Immature natural killer cell (primary cell): ENCODE results near the gene SERBP1. TPM values are rescaled to one million over a fixed set of nuclear protein-coding genes. Genes with fewer than 3 reads are reported as not detected.

Experiments used
- DNase-seq, 3 donors: peaks; one replicate each; pipeline ENCODE4 v3.0.0; 2022; ENCODE audit warnings: mixed read lengths in 1 of 3
- H3K27ac Mint-ChIP-seq, 6 donors: one replicate each; pipeline ENCODE4 v1.8.0; 2020; ENCODE audit warnings: mixed read lengths in 6 of 6, mild to moderate bottlenecking in 5 of 6, inconsistent platforms in 4 of 6, moderate library complexity in 3 of 6
- H3K27me3 Mint-ChIP-seq, 3 donors: one replicate each; pipeline ENCODE4 v1.8.0; 2020 to 2021; ENCODE audit warnings: low read depth in 3 of 3, mild to moderate bottlenecking in 3 of 3, mixed read lengths in 3 of 3, moderate library complexity in 3 of 3, inconsistent platforms in 1 of 3
- H3K36me3 Mint-ChIP-seq, 3 donors: one replicate each; pipeline ENCODE4 v1.8.0; 2020; ENCODE audit warnings: mixed read lengths in 3 of 3, inconsistent platforms in 2 of 3, mild to moderate bottlenecking in 2 of 3
- H3K4me1 Mint-ChIP-seq, 2 donors: one replicate each; pipeline ENCODE4 v1.8.0; 2020; ENCODE audit warnings: inconsistent platforms in 2 of 2, mild to moderate bottlenecking in 2 of 2, mixed read lengths in 2 of 2, moderate library complexity in 1 of 2
- H3K4me3 Mint-ChIP-seq, 5 donors: one replicate each; pipeline ENCODE4 v1.8.0; 2020; ENCODE audit warnings: mild to moderate bottlenecking in 5 of 5, mixed read lengths in 5 of 5, inconsistent platforms in 3 of 5, moderate library complexity in 3 of 5
- H3K9me3 Mint-ChIP-seq, 6 donors: one replicate each; pipeline ENCODE4 v1.8.0; 2020; ENCODE audit warnings: mild to moderate bottlenecking in 6 of 6, mixed read lengths in 6 of 6, inconsistent platforms in 4 of 6, moderate library complexity in 3 of 6
- polyA plus RNA-seq, 3 donors: library from polyadenylated mRNA; unstranded; fragments of 300-500 nt; fragmentation: Illumina TruSeq; gene quantifications; one replicate each; pipeline ENCODE4 v1.2.3, GENCODE V29; 2021

The SERBP1 gene
- polyA plus RNA-seq, 3 donors from 2014 or later = 92.1 to 162 (median 125) TPM

GRCh38 chr1:67390041-67390887, 39.9 kb downstream of the SERBP1 start:
- H3K9me3 Mint-ChIP-seq = no peaks in the 10 kb centered on the region
- no peak overlapping the region for H3K4me3 Mint-ChIP-seq
- H3K27me3 Mint-ChIP-seq = peaks cover 0 to 3% (median 0%) of the 10 kb centered on the region in 3 donors
- peaks cover 5 to 38% (median 30%) of the 10 kb centered on the region in 3 donors for H3K36me3 Mint-ChIP-seq
- H3K4me1 Mint-ChIP-seq = peaks cover 0 to 7% of the 10 kb centered on the region in 2 donors
- DNase-seq = no peak
- H3K27ac Mint-ChIP-seq = peak overlapping the region in 2 of 6 donors; percentile 1 to 45

DNA sequence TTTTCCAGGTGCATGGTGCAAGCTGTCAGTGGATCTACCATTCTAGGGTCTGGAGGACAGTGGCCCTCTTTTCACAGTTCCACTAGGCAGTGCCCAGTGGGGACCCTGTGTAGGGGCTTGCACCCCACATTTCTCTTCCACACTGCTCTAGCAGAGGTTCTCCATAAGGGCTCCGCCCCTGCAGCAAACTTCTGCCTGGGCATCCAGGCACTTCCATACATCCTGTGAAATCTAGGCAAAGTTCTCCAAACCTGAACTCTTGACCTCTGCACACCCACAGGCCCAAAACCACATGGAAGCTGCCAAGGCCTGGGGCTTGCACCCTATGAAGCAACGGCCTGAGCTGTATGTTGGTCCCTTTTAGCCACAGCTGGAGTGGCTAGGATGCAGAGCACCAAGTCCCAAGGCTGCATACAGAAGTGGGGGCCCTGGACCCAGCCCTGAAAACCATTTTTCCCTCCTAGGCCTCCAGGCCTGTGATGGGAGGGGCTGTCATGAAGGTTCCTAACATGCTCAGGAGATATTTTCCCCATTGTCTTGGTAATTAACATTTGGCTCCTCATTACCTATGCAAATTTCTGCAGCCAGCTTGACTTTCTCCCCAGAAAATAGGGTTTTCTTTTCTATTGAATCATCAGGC, 46.1 kb downstream of the SERBP1 start:
- Mint-ChIP-seq H3K27ac (no peak overlapping the region), H3K27me3 (peaks cover 0 to 2% (median 0%) of the 10 kb centered on the region in 3 donors), H3K36me3 (peaks cover 30 to 60% (median 53%) of the 10 kb centered on the region in 3 donors), H3K9me3 (peaks cover 2 to 17% (median 6%) of the 10 kb centered on the region in 6 donors), H3K4me3 (no peak overlapping the region), H3K4me1 (no peaks in the 10 kb centered on the region)
- no peak for DNase-seq

DNA sequence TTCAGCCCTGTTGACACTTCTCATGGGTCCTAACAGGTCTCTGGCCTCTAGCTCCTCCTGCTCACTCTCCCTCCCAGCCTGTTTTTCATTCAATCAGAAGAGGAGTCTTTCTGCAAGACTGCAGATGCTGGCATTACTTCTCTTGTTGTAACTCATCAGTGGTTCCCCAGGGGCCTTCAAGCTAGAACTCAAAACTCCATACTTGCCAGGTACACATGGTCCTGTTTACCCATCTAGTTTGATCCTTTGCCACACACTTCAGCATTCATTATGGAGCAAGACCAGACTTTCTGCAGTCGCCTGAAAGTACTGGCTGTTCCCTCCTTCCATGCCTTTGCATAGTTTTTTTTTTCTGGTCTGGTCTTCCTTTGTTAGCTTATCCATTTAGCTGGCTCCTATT, 47.9 kb downstream of the SERBP1 start:
- DNase-seq = no peak
- peaks cover 0 to 2% (median 0%) of the 10 kb centered on the region in 3 donors for H3K27me3 Mint-ChIP-seq
- peak overlapping the region in 2 of 6 donors; percentile 6 to 50 for H3K27ac Mint-ChIP-seq
- peaks cover 2 to 17% (median 6%) of the 10 kb centered on the region in 6 donors for H3K9me3 Mint-ChIP-seq
- no peak overlapping the region for H3K4me3 Mint-ChIP-seq
- no peaks in the 10 kb centered on the region for H3K4me1 Mint-ChIP-seq
- peaks cover 30 to 56% (median 53%) of the 10 kb centered on the region in 3 donors for H3K36me3 Mint-ChIP-seq

DNA sequence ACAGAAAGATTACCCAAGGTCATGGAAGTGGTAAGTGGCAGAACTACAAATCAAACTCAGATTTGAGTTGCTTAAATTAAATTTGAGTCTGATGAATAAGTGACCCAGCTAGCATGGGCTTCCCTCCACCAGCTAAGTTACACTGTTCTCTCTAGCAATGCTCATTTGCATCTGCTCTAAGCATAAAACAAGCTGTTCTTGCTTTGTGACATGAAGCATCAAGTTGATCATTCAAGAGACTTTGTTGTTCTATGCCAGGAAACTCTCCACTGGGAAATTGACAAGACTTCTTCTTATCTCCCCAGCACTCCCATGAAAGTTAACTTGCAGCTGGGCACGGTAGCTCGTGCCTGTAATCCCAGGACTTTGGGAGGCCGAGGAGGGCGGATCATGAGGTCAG, 49.0 kb downstream of the SERBP1 start:
- H3K4me1 Mint-ChIP-seq = no peaks in the 10 kb centered on the region
- H3K27ac Mint-ChIP-seq = no peak overlapping the region
- H3K36me3 Mint-ChIP-seq = peaks cover 30 to 57% (median 55%) of the 10 kb centered on the region in 3 donors
- no peak for DNase-seq
- H3K27me3 Mint-ChIP-seq = peaks cover 0 to 2% (median 0%) of the 10 kb centered on the region in 3 donors
- peaks cover 2 to 17% (median 6%) of the 10 kb centered on the region in 6 donors for H3K9me3 Mint-ChIP-seq
- no peak overlapping the region for H3K4me3 Mint-ChIP-seq

GRCh38 chr1:67377253-67377652, 52.9 kb downstream of the SERBP1 start:
- H3K4me1 Mint-ChIP-seq = no peaks in the 10 kb centered on the region
- no peak for DNase-seq
- peaks cover 3 to 36% (median 21%) of the 10 kb centered on the region in 3 donors for H3K36me3 Mint-ChIP-seq
- peaks cover 0 to 1% (median 0%) of the 10 kb centered on the region in 3 donors for H3K27me3 Mint-ChIP-seq
- H3K27ac Mint-ChIP-seq = peak overlapping the region in 2 of 6 donors; percentile 35 to 40
- no peak overlapping the region for H3K4me3 Mint-ChIP-seq
- no peaks in the 10 kb centered on the region for H3K9me3 Mint-ChIP-seq

GRCh38 chr1:67376381-67376780, 53.8 kb downstream of the SERBP1 start:
- peaks cover 6 to 41% (median 24%) of the 10 kb centered on the region in 3 donors for H3K36me3 Mint-ChIP-seq
- H3K4me1 Mint-ChIP-seq = no peaks in the 10 kb centered on the region
- no peaks in the 10 kb centered on the region for H3K9me3 Mint-ChIP-seq
- no peaks in the 10 kb centered on the region for H3K27me3 Mint-ChIP-seq
- no peak overlapping the region for H3K4me3 Mint-ChIP-seq
- H3K27ac Mint-ChIP-seq = no peak overlapping the region
- no peak for DNase-seq

DNA sequence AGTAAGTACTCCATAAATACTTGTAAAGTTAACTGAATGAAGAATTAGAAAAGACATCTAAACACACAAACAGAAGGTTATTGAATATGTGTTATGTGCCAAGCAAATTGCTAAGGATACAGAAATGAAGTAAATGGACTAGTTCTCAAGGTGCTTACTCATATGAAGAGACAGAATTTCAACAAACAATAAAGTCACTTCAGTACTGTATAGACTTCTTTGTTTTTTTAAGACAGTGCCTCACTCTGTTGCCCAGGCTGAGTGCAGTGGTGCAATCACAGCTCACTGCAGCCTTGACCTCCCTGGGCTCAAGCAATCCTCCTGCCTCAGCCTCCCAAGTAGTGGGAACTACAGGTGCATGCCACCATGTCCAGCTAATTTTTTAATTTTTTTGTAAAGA, 57.3 kb downstream of the SERBP1 start:
- no peak for DNase-seq
- Mint-ChIP-seq H3K36me3 (peaks cover 6 to 44% (median 12%) of the 10 kb centered on the region in 3 donors), H3K9me3 (no peaks in the 10 kb centered on the region), H3K4me1 (no peaks in the 10 kb centered on the region), H3K27me3 (no peaks in the 10 kb centered on the region), H3K4me3 (no peak overlapping the region), H3K27ac (peak overlapping the region in 1 of 6 donors; percentile 34)

DNA sequence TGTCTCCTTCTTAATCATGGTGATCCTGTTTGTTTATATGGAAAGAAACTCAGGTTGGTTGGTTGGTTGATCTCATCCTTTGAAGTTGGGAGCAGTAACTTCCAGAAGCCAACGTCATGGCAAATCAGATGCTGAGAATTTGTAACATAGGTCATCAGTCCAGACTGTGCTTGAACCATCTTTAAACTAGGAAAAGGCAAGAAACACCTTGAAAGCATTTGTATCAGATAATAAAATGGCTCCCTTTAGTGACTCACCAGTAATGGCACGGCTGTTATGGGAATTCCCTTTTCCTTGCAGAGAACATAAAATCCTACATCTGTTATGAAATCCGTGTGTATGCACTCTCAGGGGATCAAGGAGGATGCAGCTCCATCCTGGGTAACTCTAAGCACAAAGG, 58.1 kb downstream of the SERBP1 start:
- Mint-ChIP-seq H3K36me3 (peaks cover 6 to 46% (median 12%) of the 10 kb centered on the region in 3 donors), H3K4me1 (no peaks in the 10 kb centered on the region), H3K27me3 (no peaks in the 10 kb centered on the region), H3K4me3 (no peak overlapping the region), H3K27ac (no peak overlapping the region), H3K9me3 (no peaks in the 10 kb centered on the region)
- DNase-seq = no peak

DNA sequence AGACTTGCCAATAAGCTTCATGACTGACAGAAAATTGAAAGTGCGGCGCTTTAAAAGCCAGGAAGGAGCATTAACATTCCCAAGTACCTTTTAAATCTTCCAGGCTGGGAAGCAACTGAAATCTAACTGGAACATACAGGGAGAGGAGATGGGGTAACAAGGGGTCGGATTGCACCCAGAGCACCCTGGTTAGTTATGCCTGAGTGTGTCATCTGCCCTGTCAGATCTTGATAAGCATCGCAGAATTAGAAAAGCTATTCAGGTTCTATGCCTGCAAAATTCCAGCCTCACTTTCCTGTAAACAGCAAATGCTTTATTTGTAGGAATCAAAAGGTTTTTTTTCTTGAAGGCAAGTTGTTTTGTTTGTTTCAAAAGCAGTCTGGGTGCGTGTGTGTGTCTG, 58.5 kb downstream of the SERBP1 start:
- DNase-seq = no peak
- Mint-ChIP-seq H3K9me3 (no peaks in the 10 kb centered on the region), H3K27me3 (no peaks in the 10 kb centered on the region), H3K4me3 (no peak overlapping the region), H3K36me3 (peaks cover 6 to 45% (median 14%) of the 10 kb centered on the region in 3 donors), H3K4me1 (no peaks in the 10 kb centered on the region), H3K27ac (peak overlapping the region in 1 of 6 donors; percentile 32)

GRCh38 chr1:67371043-67371442, 59.2 kb downstream of the SERBP1 start:
- no peaks in the 10 kb centered on the region for H3K9me3 Mint-ChIP-seq
- peaks cover 6 to 39% (median 12%) of the 10 kb centered on the region in 3 donors for H3K36me3 Mint-ChIP-seq
- H3K27ac Mint-ChIP-seq = peak overlapping the region in 1 of 6 donors; percentile 34
- DNase-seq = no peak
- H3K27me3 Mint-ChIP-seq = no peaks in the 10 kb centered on the region
- no peaks in the 10 kb centered on the region for H3K4me1 Mint-ChIP-seq
- H3K4me3 Mint-ChIP-seq = no peak overlapping the region

GRCh38 chr1:67368046-67368514, 62.1 kb downstream of the SERBP1 start:
- Mint-ChIP-seq H3K27ac (peak overlapping the region in 1 of 6 donors; percentile 7), H3K27me3 (no peaks in the 10 kb centered on the region)

DNA sequence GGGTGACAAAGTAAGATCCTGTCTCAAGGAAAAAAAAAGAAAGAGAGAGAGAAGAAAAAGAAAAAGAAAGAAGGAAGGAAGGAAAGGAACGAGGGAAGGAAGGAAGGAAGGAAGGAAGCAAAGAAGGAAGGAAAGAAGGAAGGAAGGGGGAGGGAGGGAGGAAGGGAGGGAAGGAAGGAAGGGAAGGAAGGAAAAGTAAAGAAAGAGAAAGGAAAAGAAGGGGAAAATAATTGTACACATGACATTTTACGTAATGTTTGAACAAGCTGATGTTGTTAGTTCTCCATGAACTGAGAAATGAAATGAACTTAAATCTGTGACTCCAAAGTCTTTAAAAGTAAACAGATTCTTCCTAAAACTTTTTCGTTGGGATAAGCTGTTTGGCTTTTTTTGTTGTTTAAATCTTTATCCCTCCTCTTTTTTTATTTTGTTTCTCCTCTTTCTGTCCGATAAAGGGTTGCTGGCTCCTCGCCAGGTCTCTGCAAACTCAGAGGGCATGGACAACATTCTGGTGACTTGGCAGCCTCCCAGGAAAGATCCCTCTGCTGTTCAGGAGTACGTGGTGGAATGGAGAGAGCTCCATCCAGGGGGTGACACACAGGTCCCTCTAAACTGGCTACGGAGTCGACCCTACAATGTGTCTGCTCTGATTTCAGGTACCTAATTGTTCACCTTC, 62.7 kb downstream of the SERBP1 start:
- no peaks in the 10 kb centered on the region for H3K4me1 Mint-ChIP-seq
- H3K27ac Mint-ChIP-seq = peak overlapping the region in 2 of 6 donors; percentile 7 to 58

More at GRCh38 chr1:67368046-67368514, 62.1 kb downstream of the SERBP1 start:
- Mint-ChIP-seq H3K36me3 (peaks cover 6 to 34% (median 16%) of the 10 kb centered on the region in 3 donors), H3K4me1 (no peaks in the 10 kb centered on the region), H3K4me3 (no peak overlapping the region), H3K9me3 (no peaks in the 10 kb centered on the region)
- no peak for DNase-seq

GRCh38 chr1:67361641-67362040, 68.6 kb downstream of the SERBP1 start:
- H3K36me3 Mint-ChIP-seq = peaks cover 0 to 17% (median 14%) of the 10 kb centered on the region in 3 donors
- DNase-seq = no peak
- H3K4me3 Mint-ChIP-seq = no peak overlapping the region
- H3K27me3 Mint-ChIP-seq = peaks cover 0 to 5% (median 0%) of the 10 kb centered on the region in 3 donors
- peak overlapping the region in 2 of 6 donors; percentile 1 to 51 for H3K27ac Mint-ChIP-seq
- peaks cover 11 to 19% of the 10 kb centered on the region in 2 donors for H3K4me1 Mint-ChIP-seq
- H3K9me3 Mint-ChIP-seq = no peaks in the 10 kb centered on the region

More for the DNA sequence above, 62.7 kb downstream of the SERBP1 start:
- Mint-ChIP-seq H3K4me3 (no peak overlapping the region), H3K9me3 (no peaks in the 10 kb centered on the region), H3K27me3 (no peaks in the 10 kb centered on the region), H3K36me3 (peaks cover 6 to 34% (median 16%) of the 10 kb centered on the region in 3 donors)
- DNase-seq = no peak
